Heart right ventricle (tissue), 16 donors: ENCODE results near the gene ECHDC1. TPM values are rescaled to one million over a fixed set of nuclear protein-coding genes. Genes with fewer than 3 reads are reported as not detected.

Experiments
- ATAC-seq, 8 donors: fragments of 200-7000 bp; cut with Tn5 transposase; one replicate each; pipeline ENCODE4 v1.9.1; 2020; ENCODE audit warnings: mild to moderate bottlenecking in 8 of 8, moderate library complexity in 8 of 8, moderate number of reproducible peaks in 1 of 8
- DNase-seq, 2 donors: peaks; one replicate each; pipeline ENCODE4 v3.0.0-alpha.2; 2020
- H3K27ac ChIP-seq, 10 donors: fragments of 200-600 bp; sonication (generic) in 2 of 10; one replicate each; pipeline versions ENCODE4 v1.5.0 to v1.8.0; 2020 to 2022; ENCODE audit warnings: mild to moderate bottlenecking in 3 of 10
- H3K27me3 ChIP-seq, 7 donors: fragments of 200-600 bp; one replicate each; pipeline ENCODE4 v1.8.0; 2021 to 2022; ENCODE audit warnings: mild to moderate bottlenecking in 2 of 7
- H3K36me3 ChIP-seq, 9 donors: fragments of 200-600 bp; sonication (generic) in 1 of 9; one replicate each; pipeline versions ENCODE4 v1.5.0 to v1.8.0; 2020 to 2022; ENCODE audit warnings: mild to moderate bottlenecking in 2 of 9
- H3K4me1 ChIP-seq, 9 donors: fragments of 200-600 bp; sonication (generic) in 1 of 9; one replicate each; pipeline versions ENCODE4 v1.5.0 to v1.8.0; 2020 to 2022; ENCODE audit warnings: mild to moderate bottlenecking in 4 of 9
- H3K4me3 ChIP-seq, 10 donors: fragments of 200-600 bp; sonication (generic) in 2 of 10; one replicate each; pipeline versions ENCODE4 v1.5.0 to v1.8.0; 2020 to 2022; ENCODE audit warnings: mild to moderate bottlenecking in 7 of 10, moderate library complexity in 2 of 10
- H3K9me3 ChIP-seq, 11 donors: fragments of 200-600 bp in 10 of 11; sonication (generic) in 2 of 11; one replicate each; pipeline versions ENCODE4 v1.5.0 to v1.8.0; 2013 to 2022; ENCODE audit warnings: mild to moderate bottlenecking in 2 of 11, control low read depth in 1 of 11, moderate library complexity in 1 of 11
- CTCF ChIP-seq, 9 donors: fragments of 200-600 bp; sonication (generic) in 2 of 9; IDR thresholded peaks; one replicate each; pipeline versions ENCODE4 v1.5.0 to v1.8.0; 2021 to 2022; ENCODE audit warnings: antibody characterized with exemption in 9 of 9, mild to moderate bottlenecking in 5 of 9, moderate library complexity in 1 of 9
- WGBS, 2 donors: extraction: QIAGEN DNeasy Blood & Tissue Kit; methylation state at CpG; one replicate each; pipeline ENCODE4 v1.1.7; 2013; ENCODE audit warnings: inconsistent platforms in 1 of 2; 5-methylcytosine and 5-hydroxymethylcytosine counted together
- intact Hi-C, 10 donors: fragments of 100-400 bp; cut with DNase I; formaldehyde crosslinking; loops; one replicate each; pipeline versions ENCODE4 v1.11.1 to v1.14.2; 2022
- polyA plus RNA-seq, 2 donors: library from polyadenylated mRNA; stranded (reverse); fragments of 200-250 nt; gene quantifications; one replicate each; pipeline ENCODE4 v1.2.3, GENCODE V29; 2013
- total RNA-seq, 10 donors: library from RNA; stranded (reverse); fragmentation: NEBNext Ultra II Directional in 3 of 10; extraction: Animal tissue kit (Norgen Biotek cat#: 25700) in 3 of 10; gene quantifications; one replicate each; pipeline versions ENCODE4 v1.2.1 to v1.2.4, GENCODE V29; 2021 to 2023
- donor health status: Arrhythmogenic right ventricular cardiomyopathy.
- donor health status: ischemic (EF 13 %, LVEDD 7.1; RV severe dilation, severe dysfunction).
- donor health status: healthy with polysubstance abuse.
- donor health status: DM: no; HTN: yes; CAD: no.
- donor health status: DM: no; HTN: no; CAD: no.
- donor health status: ischemic (EF 25% LVEDD 6.9; RV normal size, moderate dysfunction).
- donor health status: ischemic (EF 25% LVEDD 5.7; RV mildly dilated, moderate dysfunction).
- donor health status: healthy.
- donor health status: DM: yes; HTN: yes; CAD: no.
- donor health status: Ischemic cardiomyopathy.
- donor health status: ischemic (EF 35%, LVEDD 5.7; RV mildly dilated, moderate dysfunction).
- donor health status: nonischemic (EF 11% LVEDD 7.7; RV severe dilation, severe dysfunction).
- donor health status: DM: yes; HTN: yes; CAD: no.
- donor health status: PGD.
- donor health status: ischemic (EF 29% LVEDD 5.4; RV normal size, mild dysfunction).
- donor health status: nonischemic (EF 23%, LVEDD 6.1; RV moderate dilation, normal function).

The ECHDC1 gene
- total and polyA plus RNA-seq, 12 donors, result 19.5 to 45.3 (median 37.1) TPM

- intact Hi-C loops, result no loop called here
- H3K27me3 ChIP-seq, result no peaks in the 10 kb centered on the region
- no peak overlapping the region for H3K4me3 ChIP-seq
- H3K9me3 ChIP-seq, result no peaks in the 10 kb centered on the region
- TF ChIP-seq CTCF (IDR thresholded peaks at IDR 0.05), result no peak
- ATAC-seq (no peak), DNase-seq (no peak)
- H3K27ac ChIP-seq, result no peak overlapping the region
- WGBS, 2 donors, result 91 to 92% methylated on average over 3 of the region's 3 CpGs
- no peaks in the 10 kb centered on the region for H3K36me3 ChIP-seq
- no peaks in the 10 kb centered on the region for H3K4me1 ChIP-seq
Observed at GRCh38 chr6:127381384-127381783, 38.0 kb upstream of the ECHDC1 start.

GRCh38 chr6:127376685-127377084 is 33.3 kb upstream of the ECHDC1 start:
- H3K9me3 ChIP-seq, result peaks cover 0 to 12% (median 4%) of the 10 kb centered on the region in 11 donors
- DNase-seq (no peak), ATAC-seq (no peak)
- no peaks in the 10 kb centered on the region for H3K4me1 ChIP-seq
- 89 to 90% methylated on average over 2 of the region's 2 CpGs for WGBS, 2 donors
- H3K4me3 ChIP-seq, result no peak overlapping the region
- no peaks in the 10 kb centered on the region for H3K36me3 ChIP-seq
- H3K27ac ChIP-seq, result no peak overlapping the region
- intact Hi-C loops, result no loop called here
- no peak for TF ChIP-seq CTCF (IDR thresholded peaks at IDR 0.05)
- H3K27me3 ChIP-seq, result no peaks in the 10 kb centered on the region

- ATAC-seq, result no peak
- no peak for DNase-seq
Observed at GRCh38 chr6:127367023-127367375, 23.6 kb upstream of the ECHDC1 start.

GRCh38 chr6:127366282-127367022 is 23.0 kb upstream of the ECHDC1 start:
- intact Hi-C loops, result no loop called here
- ATAC-seq, result peak in 4 of 8 donors; percentile 16 to 61 (median 46)
- H3K4me3 ChIP-seq, result no peak overlapping the region
- no peak overlapping the region for H3K27ac ChIP-seq
- H3K36me3 ChIP-seq, result no peaks in the 10 kb centered on the region
- H3K9me3 ChIP-seq, result peaks cover 0 to 26% (median 9%) of the 10 kb centered on the region in 11 donors
- no peak for TF ChIP-seq CTCF (IDR thresholded peaks at IDR 0.05)
- H3K27me3 ChIP-seq, result no peaks in the 10 kb centered on the region
- peaks cover 0 to 6% (median 0%) of the 10 kb centered on the region in 9 donors for H3K4me1 ChIP-seq
- DNase-seq, result no peak
- whole genome bisulfite sequencing, 2 donors, result 38 to 49% methylated on average over 5 of the region's 5 CpGs

More at GRCh38 chr6:127367023-127367375, 23.6 kb upstream of the ECHDC1 start:
- intact Hi-C loops, result no loop called here
- no peak for TF ChIP-seq CTCF (IDR thresholded peaks at IDR 0.05)
- no peak overlapping the region for H3K27ac ChIP-seq
- no peaks in the 10 kb centered on the region for H3K36me3 ChIP-seq
- 96 to 98% methylated on average over 1 of the region's 1 CpG for WGBS, 2 donors
- no peak overlapping the region for H3K4me3 ChIP-seq
- peaks cover 0 to 6% (median 0%) of the 10 kb centered on the region in 9 donors for H3K4me1 ChIP-seq
- H3K27me3 ChIP-seq, result no peaks in the 10 kb centered on the region
- H3K9me3 ChIP-seq, result peaks cover 0 to 32% (median 13%) of the 10 kb centered on the region in 11 donors
